Stimulated activated naive B cell treated with anti-CD40 and anti-IgM and Interleukin-4, amounts not matched to agents 10 μg/mL and 1 μg/mL and 100 μg/mL, for 72 hours (primary cell): ENCODE results near the gene KCTD19.
A peak's percentile ranks its signal among the peaks of the same experiment; 100 is the strongest.

Experiments used
- ATAC-seq, 2 donors: fragments of 150-1000 bp; cut with Tn5 transposase; replicated peaks; 2 replicates each; pipeline ENCODE4 v1.10.0; 2021; ENCODE audit warnings: moderate library complexity in 1 of 2
- DNase-seq: peaks from one replicate; pipeline ENCODE4 v3.0.0; 2021
- H3K27ac Mint-ChIP-seq: one replicate; pipeline ENCODE4 v1.8.0; 2022; ENCODE audit warnings: mild to moderate bottlenecking, mixed read lengths
- H3K27me3 Mint-ChIP-seq, 2 donors: one replicate each; pipeline ENCODE4 v1.8.0; 2022; ENCODE audit warnings: mixed read lengths in 2 of 2
- H3K36me3 Mint-ChIP-seq, 2 donors: one replicate each; pipeline ENCODE4 v1.8.0; 2022; ENCODE audit warnings: mixed read lengths in 2 of 2, mild to moderate bottlenecking in 1 of 2
- H3K4me1 Mint-ChIP-seq, 2 donors: one replicate each; pipeline ENCODE4 v1.8.0; 2022; ENCODE audit warnings: mixed read lengths in 2 of 2, mild to moderate bottlenecking in 1 of 2
- H3K4me3 Mint-ChIP-seq, 2 donors: one replicate each; pipeline ENCODE4 v1.8.0; 2022; ENCODE audit warnings: mild to moderate bottlenecking in 2 of 2, mixed read lengths in 2 of 2, moderate library complexity in 1 of 2
- H3K9me3 Mint-ChIP-seq, 2 donors: one replicate each; pipeline ENCODE4 v1.8.0; 2022; ENCODE audit warnings: mixed read lengths in 2 of 2, mild to moderate bottlenecking in 1 of 2

KCTD19 gene

GRCh38 chr16:67283826-67284555 is 42.5 kb downstream of the KCTD19 start:
- no peak for ATAC-seq
- Mint-ChIP-seq H3K4me1 (no peaks in the 10 kb centered on the region), H3K27ac (no peak overlapping the region), H3K4me3 (no peak overlapping the region), H3K27me3 (no peaks in the 10 kb centered on the region), H3K9me3 (no peaks in the 10 kb centered on the region), H3K36me3 (no peaks in the 10 kb centered on the region)
- no peak for DNase-seq

GRCh38 chr16:67283039-67283825 is 43.3 kb downstream of the KCTD19 start:
- Mint-ChIP-seq H3K27me3 (no peaks in the 10 kb centered on the region), H3K4me1 (peaks cover 5 to 6% of the 10 kb centered on the region in 2 donors), H3K27ac (no peak overlapping the region), H3K4me3 (no peak overlapping the region), H3K9me3 (no peaks in the 10 kb centered on the region), H3K36me3 (no peaks in the 10 kb centered on the region)
- DNase-seq, result no peak
- no peak for ATAC-seq

- Mint-ChIP-seq H3K9me3 (no peaks in the 10 kb centered on the region), H3K36me3 (peaks cover 0 to 2% of the 10 kb centered on the region in 2 donors), H3K4me3 (no peak overlapping the region), H3K27ac (no peak overlapping the region), H3K27me3 (no peaks in the 10 kb centered on the region), H3K4me1 (peaks cover 8 to 13% of the 10 kb centered on the region in 2 donors)
- no peak for DNase-seq
- no peak for ATAC-seq
These were observed 44.1 kb downstream of the KCTD19 start for GRCh38 chr16:67282447-67282805.

- Mint-ChIP-seq H3K4me1 (peaks cover 9 to 15% of the 10 kb centered on the region in 2 donors), H3K36me3 (peaks cover 0 to 4% of the 10 kb centered on the region in 2 donors), H3K4me3 (no peak overlapping the region), H3K27ac (no peak overlapping the region), H3K9me3 (no peaks in the 10 kb centered on the region), H3K27me3 (no peaks in the 10 kb centered on the region)
- ATAC-seq, result no peak
- DNase-seq, result no peak
These were observed 44.8 kb downstream of the KCTD19 start for GRCh38 chr16:67281536-67282446.

- Mint-ChIP-seq H3K4me1 (peaks cover 12 to 15% of the 10 kb centered on the region in 2 donors), H3K27me3 (no peaks in the 10 kb centered on the region), H3K27ac (no peak overlapping the region), H3K9me3 (no peaks in the 10 kb centered on the region), H3K4me3 (no peak overlapping the region), H3K36me3 (peaks cover 5 to 10% of the 10 kb centered on the region in 2 donors)
- DNase-seq (no peak), ATAC-seq (no peak)
These were observed 46.2 kb downstream of the KCTD19 start for GRCh38 chr16:67280090-67281015.

- peak; percentile 95 for ATAC-seq
- Mint-ChIP-seq H3K27ac (peak within 1 kb of the TSS; percentile 65), H3K9me3 (no peaks in the 10 kb centered on the region)
These were observed 47.0 kb downstream of the KCTD19 start, which contains the start of gene PLEKHG4 for GRCh38 chr16:67279296-67280089. PLEKHG4 (plus strand) TSS chr16:67279532; CDS start chr16:67280045, 513 bp downstream.

GRCh38 chr16:67278773-67279295 is 47.7 kb downstream of the KCTD19 start:
- ATAC-seq (peak; percentile 61 to 67), DNase-seq (no peak)
- Mint-ChIP-seq H3K4me1 (peaks cover 14 to 15% of the 10 kb centered on the region in 2 donors), H3K36me3 (peaks cover 7 to 10% of the 10 kb centered on the region in 2 donors), H3K27me3 (no peaks in the 10 kb centered on the region), H3K9me3 (no peaks in the 10 kb centered on the region), H3K4me3 (peak overlapping the region; percentile 76 to 81), H3K27ac (peak overlapping the region; percentile 65)

More at GRCh38 chr16:67279296-67280089, 47.0 kb downstream of the KCTD19 start, which contains the start of gene PLEKHG4:
- DNase-seq, result peak; percentile 61
- H3K4me1 Mint-ChIP-seq, result peaks cover 14 to 15% of the 10 kb centered on the region in 2 donors
- H3K27me3 Mint-ChIP-seq, result no peaks in the 10 kb centered on the region
- peaks cover 7 to 10% of the 10 kb centered on the region in 2 donors for H3K36me3 Mint-ChIP-seq
- H3K4me3 Mint-ChIP-seq, result peak within 1 kb of the TSS; percentile 76 to 81

- ATAC-seq (no peak), DNase-seq (no peak)
- Mint-ChIP-seq H3K9me3 (no peaks in the 10 kb centered on the region), H3K4me3 (peak overlapping the region; percentile 76 to 81), H3K36me3 (peaks cover 7 to 10% of the 10 kb centered on the region in 2 donors), H3K27me3 (no peaks in the 10 kb centered on the region), H3K4me1 (peaks cover 14 to 15% of the 10 kb centered on the region in 2 donors), H3K27ac (peak overlapping the region; percentile 65)
These were observed 48.4 kb downstream of the KCTD19 start for GRCh38 chr16:67277999-67278772.

- no peaks in the 10 kb centered on the region for H3K9me3 Mint-ChIP-seq
- H3K4me1 Mint-ChIP-seq, result peaks cover 14 to 15% of the 10 kb centered on the region in 2 donors
- peak overlapping the region; percentile 32 to 57 for H3K4me3 Mint-ChIP-seq
- peak overlapping the region; percentile 47 for H3K27ac Mint-ChIP-seq
- H3K36me3 Mint-ChIP-seq, result peaks cover 7 to 10% of the 10 kb centered on the region in 2 donors
- no peaks in the 10 kb centered on the region for H3K27me3 Mint-ChIP-seq
- DNase-seq (no peak), ATAC-seq (no peak)
These were observed 49.1 kb downstream of the KCTD19 start for GRCh38 chr16:67277294-67277998.

GRCh38 chr16:67275321-67275720 is 51.2 kb downstream of the KCTD19 start:
- Mint-ChIP-seq H3K36me3 (peaks cover 7 to 10% of the 10 kb centered on the region in 2 donors), H3K4me1 (peaks cover 14 to 15% of the 10 kb centered on the region in 2 donors), H3K9me3 (no peaks in the 10 kb centered on the region), H3K4me3 (no peak overlapping the region), H3K27me3 (no peaks in the 10 kb centered on the region), H3K27ac (no peak overlapping the region)
- no peak for ATAC-seq
- no peak for DNase-seq

- ATAC-seq, result no peak
These were observed 55.1 kb downstream of the KCTD19 start for GRCh38 chr16:67271446-67271845.

More at GRCh38 chr16:67271446-67271845, 55.1 kb downstream of the KCTD19 start:
- H3K27ac Mint-ChIP-seq, result no peak overlapping the region
- no peak overlapping the region for H3K4me3 Mint-ChIP-seq
- H3K4me1 Mint-ChIP-seq, result peaks cover 0 to 3% of the 10 kb centered on the region in 2 donors
- peaks cover 3 to 4% of the 10 kb centered on the region in 2 donors for H3K36me3 Mint-ChIP-seq
- H3K27me3 Mint-ChIP-seq, result no peaks in the 10 kb centered on the region
- no peak for DNase-seq
- no peaks in the 10 kb centered on the region for H3K9me3 Mint-ChIP-seq
